H1 (cell line): Measurements from ENCODE around the gene KCNMB2. TPM values are rescaled to one million over a fixed set of nuclear protein-coding genes. Genes with fewer than 3 reads are reported as not detected.

Source experiments
- CTCF ChIA-PET: fragments of 300-600 bp; sonication (Branson Sonifier 250); formaldehyde crosslinking; loops from one replicate; lab custom pipeline; 2021; ENCODE audit not compliant: partially characterized antibody; lab: Charles Lee
- POLR2A ChIA-PET: fragments of 300-600 bp; sonication (Branson Sonifier 250); formaldehyde crosslinking; loops from one replicate; lab custom pipeline; 2021; ENCODE audit warnings: inconsistent platforms; ENCODE audit not compliant: partially characterized antibody; lab: Charles Lee
- DNase-seq, 2 experiments: peaks; one replicate each; pipeline versions ENCODE4 v3.0.0 to v3.0.0-alpha.2; 2010 to 2022; ENCODE audit warnings: low spot score in 2 of 2, low read depth in 1 of 2, mixed read lengths in 1 of 2
- FAIRE-seq: peaks from 2 replicates; lab custom pipeline; 2011; peaks lifted over from hg19 to GRCh38; lab: Jason Lieb, UNC
- H2AFZ ChIP-seq: 2 replicates; pipeline ENCODE4 v1.8.1; 2012; ENCODE audit warnings: low read length, inconsistent platforms
- H2AK5ac ChIP-seq: 2 replicates; pipeline ENCODE4 v1.6.1; 2013; ENCODE audit warnings: low read depth, low read length
- H2BK120ac ChIP-seq: replicated peaks from 2 replicates; pipeline ENCODE3; 2013; ENCODE audit warnings: low read depth, low read length, inconsistent platforms
- H2BK12ac ChIP-seq: 2 replicates; pipeline ENCODE4 v1.6.1; 2013; ENCODE audit warnings: low read depth, low read length
- H2BK15ac ChIP-seq: 2 replicates; pipeline ENCODE4 v1.6.1; 2013; ENCODE audit warnings: low read length
- H2BK20ac ChIP-seq: 2 replicates; pipeline ENCODE4 v1.6.1; 2013; ENCODE audit warnings: low read length
- H2BK5ac ChIP-seq: 2 replicates; pipeline ENCODE4 v1.6.1; 2013; ENCODE audit warnings: low read depth, low read length
- H3K14ac ChIP-seq: 2 replicates; pipeline ENCODE4 v1.6.1; 2013; ENCODE audit warnings: inconsistent platforms; ENCODE audit not compliant: insufficient read length
- H3K18ac ChIP-seq: 2 replicates; pipeline ENCODE4 v1.6.1; 2013; ENCODE audit warnings: low read length; ENCODE audit errors: extremely low read depth
- H3K23ac ChIP-seq: 2 replicates; pipeline ENCODE4 v1.6.1; 2013; ENCODE audit warnings: inconsistent platforms; ENCODE audit not compliant: insufficient read length
- H3K23me2 ChIP-seq: 2 replicates; pipeline ENCODE4 v1.6.1; 2013; ENCODE audit warnings: low read depth, low read length
- H3K27ac ChIP-seq: 2 replicates; pipeline ENCODE4 v1.6.1; 2011; ENCODE audit warnings: low read depth, low read length, inconsistent platforms
- H3K27me3 ChIP-seq, 4 experiments: replicated peaks in 1 of 4; 1 replicate in 1 of 4; 2 replicates in 3 of 4; pipeline versions ENCODE4 v1.6.1 to v1.8.1; 2011 to 2013; ENCODE audit warnings: low read length in 3 of 4, mild to moderate bottlenecking in 3 of 4, inconsistent platforms in 2 of 4, mixed read lengths in 2 of 4, moderate library complexity in 1 of 4; ENCODE audit not compliant: control insufficient read depth in 3 of 4, insufficient read depth in 3 of 4; ENCODE audit errors: extremely low read depth in 1 of 4
- H3K36me3 ChIP-seq, 4 experiments: 2 replicates each; pipeline versions ENCODE4 v1.6.1 to v1.8.1; 2011 to 2013; ENCODE audit warnings: mild to moderate bottlenecking in 4 of 4, low read length in 3 of 4, moderate library complexity in 2 of 4, control low read depth in 1 of 4, inconsistent platforms in 1 of 4; ENCODE audit not compliant: insufficient read depth in 4 of 4, control insufficient read depth in 2 of 4
- H3K4ac ChIP-seq: replicated peaks from 2 replicates; pipeline ENCODE3; 2013; ENCODE audit warnings: low read length, low read depth, mixed read lengths, inconsistent platforms; ENCODE audit not compliant: insufficient read length
- H3K4me1 ChIP-seq, 4 experiments: replicated peaks in 1 of 4; 1 replicate in 1 of 4; 2 replicates in 3 of 4; pipeline versions ENCODE4 v1.6.1 to v1.8.1; 2011 to 2013; ENCODE audit warnings: low read length in 3 of 4, inconsistent platforms in 2 of 4, mixed read lengths in 1 of 4; ENCODE audit not compliant: insufficient read depth in 4 of 4, control insufficient read depth in 3 of 4
- H3K4me2 ChIP-seq, 2 experiments: 2 replicates each; pipeline versions ENCODE4 v1.6.1 to v1.8.1; 2011 to 2013; ENCODE audit warnings: low read depth in 2 of 2, low read length in 2 of 2, control low read depth in 1 of 2, inconsistent platforms in 1 of 2, mild to moderate bottlenecking in 1 of 2; ENCODE audit not compliant: insufficient read depth in 1 of 2
- H3K4me3 ChIP-seq, 4 experiments: fragments of 200-600, 300-600 bp in 1 of 4; sonication (generic), shearing (Covaris generic), sonication (Bioruptor Twin) in 1 of 4; 2 replicates each; pipeline versions ENCODE4 v1.5.1 to v1.8.1; 2011 to 2016; ENCODE audit warnings: low read length in 4 of 4, low read depth in 3 of 4, control low read depth in 2 of 4, inconsistent platforms in 2 of 4, mild to moderate bottlenecking in 2 of 4, mixed read lengths in 1 of 4, moderate library complexity in 1 of 4; ENCODE audit not compliant: insufficient read depth in 2 of 4; ENCODE audit errors: extremely low read depth in 1 of 4
- H3K56ac ChIP-seq: replicated peaks from 2 replicates; pipeline ENCODE3; 2013; ENCODE audit warnings: low read depth, mild to moderate bottlenecking, mixed read lengths, low read length, inconsistent platforms; ENCODE audit not compliant: insufficient read length
- H3K79me1 ChIP-seq: 2 replicates; pipeline ENCODE4 v1.6.1; 2013; ENCODE audit warnings: low read depth, low read length, control low read depth
- H3K79me2 ChIP-seq, 2 experiments: 2 replicates each; pipeline versions ENCODE4 v1.6.1 to v1.8.1; 2012 to 2013; ENCODE audit warnings: low read length in 2 of 2, mild to moderate bottlenecking in 2 of 2, inconsistent platforms in 1 of 2; ENCODE audit not compliant: insufficient read depth in 2 of 2, control insufficient read depth in 1 of 2
- H3K9ac ChIP-seq, 4 experiments: replicated peaks in 1 of 4; 1 replicate in 1 of 4; 2 replicates in 3 of 4; pipeline versions ENCODE4 v1.6.1 to v1.8.1; 2011 to 2013; ENCODE audit warnings: low read depth in 3 of 4, low read length in 3 of 4, control low read depth in 2 of 4, mild to moderate bottlenecking in 2 of 4, moderate library complexity in 2 of 4, inconsistent platforms in 1 of 4; ENCODE audit errors: extremely low read depth in 1 of 4
- H3K9me3 ChIP-seq, 2 experiments: 2 replicates each; pipeline versions ENCODE4 v1.6.1 to v1.8.1; 2012 to 2013; ENCODE audit warnings: mild to moderate bottlenecking in 2 of 2, moderate library complexity in 2 of 2, control low read depth in 1 of 2, inconsistent platforms in 1 of 2, low read depth in 1 of 2, low read length in 1 of 2, mixed read lengths in 1 of 2; ENCODE audit not compliant: insufficient read depth in 2 of 2
- H4K20me1 ChIP-seq, 2 experiments: replicated peaks in 1 of 2; 2 replicates each; pipeline versions ENCODE3 to v1.8.1; 2011 to 2013; ENCODE audit warnings: inconsistent platforms in 2 of 2, low read length in 2 of 2, mild to moderate bottlenecking in 1 of 2; ENCODE audit not compliant: insufficient read depth in 2 of 2, control insufficient read depth in 1 of 2
- H4K5ac ChIP-seq: 2 replicates; pipeline ENCODE4 v1.6.1; 2013; ENCODE audit warnings: low read length, low read depth, mixed read lengths, inconsistent platforms; ENCODE audit not compliant: insufficient read length
- H4K8ac ChIP-seq: 2 replicates; pipeline ENCODE4 v1.8.0; 2013; ENCODE audit warnings: mild to moderate bottlenecking, moderate library complexity, low read length, inconsistent platforms; ENCODE audit not compliant: insufficient read depth; ENCODE audit errors: extremely low read depth
- H4K91ac ChIP-seq: replicated peaks from 2 replicates; pipeline ENCODE3; 2013; ENCODE audit warnings: low read length, mixed read lengths, inconsistent platforms; ENCODE audit not compliant: insufficient read length
- ATF2 ChIP-seq: IDR thresholded peaks from 2 replicates; pipeline ENCODE4 v1.6.1; 2012; ENCODE audit warnings: low read length, inconsistent platforms
- BACH1 ChIP-seq: IDR thresholded peaks from 2 replicates; pipeline ENCODE4 v1.6.1; 2012; ENCODE audit warnings: low read length, improper control_type of control experiment
- CBX8 ChIP-seq: fragments of 300-800, 300-1000 bp; sonication (generic); IDR thresholded peaks from 2 replicates; pipeline ENCODE4 v1.7.1; 2016; ENCODE audit warnings: low read depth, low read length, borderline replicate concordance
- FOSL1 ChIP-seq: IDR thresholded peaks from 2 replicates; pipeline ENCODE4 v1.6.1; 2011; ENCODE audit warnings: mild to moderate bottlenecking, low read depth, low read length, moderate library complexity; ENCODE audit not compliant: insufficient read depth
- HDAC2 ChIP-seq, 2 experiments: fragments of 300-600 bp in 1 of 2; sonication (generic) in 1 of 2; IDR thresholded peaks; 2 replicates each; pipeline ENCODE4 v1.6.1; 2011 to 2012; ENCODE audit warnings: low read depth in 2 of 2, low read length in 2 of 2, mild to moderate bottlenecking in 2 of 2, moderate library complexity in 2 of 2, borderline replicate concordance in 1 of 2, inconsistent platforms in 1 of 2
- HDAC6 ChIP-seq: IDR thresholded peaks from one replicate; pipeline ENCODE4 v1.7.1; 2012; ENCODE audit warnings: low read depth, mild to moderate bottlenecking, inconsistent platforms, low read length, moderate library complexity
- PHF8 ChIP-seq: fragments of 200-600 bp; sonication (generic); conservative IDR thresholded peaks from 2 replicates; pipeline ENCODE4 v1.7.1; 2012; ENCODE audit warnings: low read depth, mild to moderate bottlenecking, inconsistent platforms, low read length, moderate library complexity
- RBBP5 ChIP-seq: IDR thresholded peaks from 2 replicates; pipeline ENCODE4 v1.7.1; 2012; ENCODE audit warnings: low read depth, mild to moderate bottlenecking, inconsistent platforms, low read length, moderate library complexity, borderline replicate concordance
- SIN3A ChIP-seq, 2 experiments: IDR thresholded peaks in 1 of 2; conservative IDR thresholded peaks in 1 of 2; 2 replicates each; pipeline ENCODE4 v1.6.1; 2011 to 2012; ENCODE audit warnings: low read length in 2 of 2, improper control_type of control experiment in 1 of 2, low read depth in 1 of 2, mild to moderate bottlenecking in 1 of 2
- SIRT6 ChIP-seq: IDR thresholded peaks from one replicate; pipeline ENCODE4 v1.7.1; 2012; ENCODE audit warnings: low read length, inconsistent platforms
- SIX5 ChIP-seq: IDR thresholded peaks from 2 replicates; pipeline ENCODE4 v1.6.1; 2011; ENCODE audit warnings: mild to moderate bottlenecking, low read depth, low read length
- TAF7 ChIP-seq: optimal IDR thresholded peaks from 2 replicates; pipeline ENCODE3; 2011; ENCODE audit warnings: low read depth, mild to moderate bottlenecking, inconsistent platforms, low read length, moderate library complexity, borderline replicate concordance
- TEAD4 ChIP-seq: IDR thresholded peaks from 2 replicates; pipeline ENCODE4 v1.6.1; 2012; ENCODE audit warnings: low read depth, low read length, inconsistent platforms, mixed read lengths
- WGBS, 2 experiments: shearing (Covaris generic) in 1 of 2; methylation state at CpG; one replicate each; pipeline versions ENCODE4 v1.1.6 to v1.1.7; 2013 to 2015; ENCODE audit warnings: low lambda C conversion rate in 2 of 2, mixed read lengths in 2 of 2, inconsistent platforms in 1 of 2, low coverage in 1 of 2, missing lambda C conversion rate in 1 of 2; ENCODE audit not compliant: insufficient replicate concordance in 2 of 2, insufficient coverage in 1 of 2, insufficient read length in 1 of 2; ENCODE audit errors: extremely low coverage in 1 of 2, missing lambda C conversion rate in 1 of 2; 5-methylcytosine and 5-hydroxymethylcytosine counted together
- polyA plus RNA-seq, 7 experiments: library from polyadenylated mRNA; depleted of rRNA in 3 of 7; stranded (reverse) in 5 of 7; unstranded in 2 of 7; fragments of >200 nt in 5 of 7; fragments of 200-250 nt in 2 of 7; gene quantifications; 1 replicate in 5 of 7; 2 replicates in 1 of 7; 4 replicates in 1 of 7; pipeline versions ENCODE4 v1.2.1 to v1.2.3, GENCODE V29; 2011 to 2013; ENCODE audit warnings: missing spikeins in 2 of 7, mixed read lengths in 2 of 7
- total RNA-seq: library from RNA; stranded (reverse); fragmentation: NEBNext Ultra II Directional; extraction: Animal tissue kit (Norgen Biotek cat#: 25700); gene quantifications from 2 replicates; pipeline ENCODE4 v1.2.1, GENCODE V29; 2021

Gene KCNMB2
- total and polyA plus RNA-seq, 2 of the 8 experiments (the other 6 are each of a cell fraction or from before 2014, with no cell fraction given) = not detected

DNA sequence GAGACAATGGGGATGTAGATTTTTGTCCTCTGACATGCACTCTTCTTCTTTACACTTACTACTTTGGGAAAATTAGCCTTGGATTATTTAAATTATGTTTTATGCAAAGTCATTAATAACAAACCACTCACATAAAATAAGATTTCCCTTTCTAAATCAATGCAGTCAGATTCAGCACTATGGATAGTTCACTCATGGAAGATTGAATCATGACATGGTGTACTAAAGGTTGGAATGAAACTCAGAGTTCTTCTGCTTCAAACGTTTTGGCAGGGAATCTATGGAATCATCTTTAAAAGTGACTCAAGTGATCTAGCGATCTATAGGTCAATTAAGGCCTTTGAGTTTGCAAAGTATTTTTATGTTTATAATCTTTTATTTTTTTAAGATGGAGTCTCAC, 154.3 kb downstream of the KCNMB2 start:
- H3K4me1 ChIP-seq = no peaks in the 10 kb centered on the region
- no peak overlapping the region for H3K4me3 ChIP-seq
- H3K9ac ChIP-seq = no peak overlapping the region
- no peak overlapping the region for H4K8ac ChIP-seq
- H2AK5ac ChIP-seq = no peak overlapping the region
- no peak overlapping the region for H2BK15ac ChIP-seq
- H3K23me2 ChIP-seq = no peaks in the 10 kb centered on the region
- ChIA-PET CTCF (no interaction called here), POLR2A (no interaction called here)
- no peak overlapping the region for H4K5ac ChIP-seq
- no peak overlapping the region for H3K56ac ChIP-seq
- FAIRE-seq (no peak), DNase-seq (no peak)
- H2BK20ac ChIP-seq = no peak overlapping the region
- no peak overlapping the region for H4K91ac ChIP-seq
- H2BK5ac ChIP-seq = no peak overlapping the region
- no peak overlapping the region for H2AFZ ChIP-seq
- peaks cover 11 to 12% of the 10 kb centered on the region in 2 experiments; a peak in 2 of 4 replicates for H3K9me3 ChIP-seq
- H3K79me2 ChIP-seq = no peaks in the 10 kb centered on the region
- H4K20me1 ChIP-seq = no peaks in the 10 kb centered on the region
- H3K23ac ChIP-seq = no peak overlapping the region
- 87% methylated on average over 2 of the region's 2 CpGs; no CpG with 5 or more reads in 1 of the 2 experiments for WGBS, 2 experiments
- H3K18ac ChIP-seq = no peak overlapping the region
- no peak overlapping the region for H3K27ac ChIP-seq
- H3K36me3 ChIP-seq = no peaks in the 10 kb centered on the region
- H3K79me1 ChIP-seq = no peaks in the 10 kb centered on the region
- H3K4ac ChIP-seq = no peak overlapping the region
- no peak overlapping the region for H3K14ac ChIP-seq
- no peaks in the 10 kb centered on the region for H3K27me3 ChIP-seq
- H2BK120ac ChIP-seq = no peak overlapping the region
- H3K4me2 ChIP-seq = no peak overlapping the region
- no peak overlapping the region for H2BK12ac ChIP-seq
- TF ChIP-seq CBX8 (no peak), PHF8 (no peak), FOSL1 (no peak), BACH1 (no peak), TAF7 (no peak), RBBP5 (no peak), TEAD4 (no peak), ATF2 (no peak), SIRT6 (no peak), SIN3A (conservative IDR thresholded peaks at IDR 0.05 in 1 of 2, IDR thresholded peaks at IDR 0.05 in 1 of 2; ENCODE audit: low read depth in 1 of 2, low read length in 2 of 2) (no peak), HDAC6 (no peak), HDAC2 (IDR thresholded peaks at IDR 0.05; ENCODE audit: borderline replicate concordance in 1 of 2, low read depth in 2 of 2, low read length in 2 of 2) (no peak), SIX5 (no peak)
